Measurements from ENCODE around the gene CSTA.

Gene CSTA

GRCh38 chr3:122306622-122306953, 18.5 kb upstream of the CSTA start:
- TF ChIP-seq ZBTB7A (IDR thresholded peaks at IDR 0.05; ENCODE audit: low read depth) (no peak), CREB1 (IDR thresholded peaks at IDR 0.05; ENCODE audit: low read depth) (no peak), EP300 (IDR thresholded peaks at IDR 0.05; ENCODE audit: borderline replicate concordance) (no peak), USF1 (IDR thresholded peaks at IDR 0.05) (no peak), TEAD4 (IDR thresholded peaks at IDR 0.05) (no peak), CEBPB (IDR thresholded peaks at IDR 0.05) (no peak), NFIC (IDR thresholded peaks at IDR 0.05) (no peak)

- TF ChIP-seq, protein P1, sequence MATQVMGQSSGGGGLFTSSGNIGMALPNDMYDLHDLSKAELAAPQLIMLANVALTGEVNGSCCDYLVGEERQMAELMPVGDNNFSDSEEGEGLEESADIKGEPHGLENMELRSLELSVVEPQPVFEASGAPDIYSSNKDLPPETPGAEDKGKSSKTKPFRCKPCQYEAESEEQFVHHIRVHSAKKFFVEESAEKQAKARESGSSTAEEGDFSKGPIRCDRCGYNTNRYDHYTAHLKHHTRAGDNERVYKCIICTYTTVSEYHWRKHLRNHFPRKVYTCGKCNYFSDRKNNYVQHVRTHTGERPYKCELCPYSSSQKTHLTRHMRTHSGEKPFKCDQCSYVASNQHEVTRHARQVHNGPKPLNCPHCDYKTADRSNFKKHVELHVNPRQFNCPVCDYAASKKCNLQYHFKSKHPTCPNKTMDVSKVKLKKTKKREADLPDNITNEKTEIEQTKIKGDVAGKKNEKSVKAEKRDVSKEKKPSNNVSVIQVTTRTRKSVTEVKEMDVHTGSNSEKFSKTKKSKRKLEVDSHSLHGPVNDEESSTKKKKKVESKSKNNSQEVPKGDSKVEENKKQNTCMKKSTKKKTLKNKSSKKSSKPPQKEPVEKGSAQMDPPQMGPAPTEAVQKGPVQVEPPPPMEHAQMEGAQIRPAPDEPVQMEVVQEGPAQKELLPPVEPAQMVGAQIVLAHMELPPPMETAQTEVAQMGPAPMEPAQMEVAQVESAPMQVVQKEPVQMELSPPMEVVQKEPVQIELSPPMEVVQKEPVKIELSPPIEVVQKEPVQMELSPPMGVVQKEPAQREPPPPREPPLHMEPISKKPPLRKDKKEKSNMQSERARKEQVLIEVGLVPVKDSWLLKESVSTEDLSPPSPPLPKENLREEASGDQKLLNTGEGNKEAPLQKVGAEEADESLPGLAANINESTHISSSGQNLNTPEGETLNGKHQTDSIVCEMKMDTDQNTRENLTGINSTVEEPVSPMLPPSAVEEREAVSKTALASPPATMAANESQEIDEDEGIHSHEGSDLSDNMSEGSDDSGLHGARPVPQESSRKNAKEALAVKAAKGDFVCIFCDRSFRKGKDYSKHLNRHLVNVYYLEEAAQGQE (IDR thresholded peaks at IDR 0.05; ENCODE audit: low read depth) = no peak
- TF ChIP-seq EGR1 (IDR thresholded peaks at IDR 0.05) = no peak
These were observed 17.9 kb upstream of the CSTA start for GRCh38 chr3:122307094-122307687.

- TF ChIP-seq TCF12 (IDR thresholded peaks at IDR 0.05; ENCODE audit: low read depth) (no peak), EP300 (IDR thresholded peaks at IDR 0.05; ENCODE audit: borderline replicate concordance) (no peak), ZBTB7A (IDR thresholded peaks at IDR 0.05; ENCODE audit: low read depth) (no peak), CREB1 (IDR thresholded peaks at IDR 0.05; ENCODE audit: low read depth) (no peak), TEAD4 (IDR thresholded peaks at IDR 0.05) (no peak), TAF1 (IDR thresholded peaks at IDR 0.05; ENCODE audit: low read depth) (no peak)
- TF ChIP-seq, protein P2, sequence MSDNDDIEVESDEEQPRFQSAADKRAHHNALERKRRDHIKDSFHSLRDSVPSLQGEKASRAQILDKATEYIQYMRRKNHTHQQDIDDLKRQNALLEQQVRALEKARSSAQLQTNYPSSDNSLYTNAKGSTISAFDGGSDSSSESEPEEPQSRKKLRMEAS (IDR thresholded peaks at IDR 0.05) = no peak
These were observed 17.1 kb upstream of the CSTA start for GRCh38 chr3:122307976-122308375.

DNA sequence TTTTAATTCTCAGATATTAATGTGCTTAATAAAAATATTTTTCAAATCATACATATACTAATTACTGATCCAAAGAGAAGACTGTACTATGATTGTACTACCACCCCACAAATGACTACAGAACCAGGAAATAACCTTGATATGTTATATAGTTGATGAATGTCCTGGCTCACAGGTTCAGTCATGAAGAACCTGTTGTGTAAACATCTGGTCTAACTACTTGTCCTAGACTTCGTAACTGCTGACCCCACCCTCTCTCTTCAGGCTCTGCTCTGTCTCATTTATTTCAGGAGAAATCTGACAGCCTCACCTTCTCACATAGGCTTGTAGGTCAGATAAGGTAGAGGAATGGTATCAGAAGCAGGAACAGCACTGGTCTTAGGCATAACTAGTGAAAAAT, 14.7 kb upstream of the CSTA start:
- no peak for TF ChIP-seq TAF1 (IDR thresholded peaks at IDR 0.05; ENCODE audit: low read depth)
- TF ChIP-seq, protein P1 (IDR thresholded peaks at IDR 0.05; ENCODE audit: low read depth) = no peak
- TF ChIP-seq TCF12 (IDR thresholded peaks at IDR 0.05; ENCODE audit: low read depth) = no peak
- no peak for TF ChIP-seq YY1 (IDR thresholded peaks at IDR 0.05; ENCODE audit: low read depth)
- TF ChIP-seq RAD21 (IDR thresholded peaks at IDR 0.05; ENCODE audit: low read depth) = no peak

DNA sequence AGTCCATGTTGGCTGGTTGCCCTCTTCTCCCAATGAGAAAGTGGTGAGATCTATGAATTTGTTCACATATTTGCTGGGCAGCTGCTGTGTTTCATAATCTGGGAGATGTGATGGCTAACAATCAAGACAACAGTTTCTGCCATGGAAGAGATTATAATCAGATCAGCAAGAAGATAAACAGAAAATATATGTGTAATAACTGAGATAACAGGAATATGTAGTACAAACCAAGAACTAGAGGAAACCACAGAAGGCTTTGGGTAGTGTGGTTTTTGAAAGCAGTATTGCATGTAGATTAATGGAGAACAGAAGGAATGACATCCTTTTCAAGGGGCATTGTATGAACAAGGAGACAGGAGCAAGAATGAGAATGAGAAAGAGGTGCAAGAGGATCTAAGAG, 12.2 kb upstream of the CSTA start:
- TF ChIP-seq TEAD4 (IDR thresholded peaks at IDR 0.05) (no peak), NFIC (IDR thresholded peaks at IDR 0.05) (no peak), CEBPB (IDR thresholded peaks at IDR 0.05) (no peak), USF1 (IDR thresholded peaks at IDR 0.05) (no peak), EGR1 (IDR thresholded peaks at IDR 0.05) (no peak), EP300 (IDR thresholded peaks at IDR 0.05; ENCODE audit: borderline replicate concordance) (no peak), FOXM1 (IDR thresholded peaks at IDR 0.05; ENCODE audit: borderline replicate concordance, low read depth) (no peak), TCF12 (IDR thresholded peaks at IDR 0.05; ENCODE audit: low read depth) (no peak), CREB1 (IDR thresholded peaks at IDR 0.05; ENCODE audit: low read depth) (no peak), ZBTB7A (IDR thresholded peaks at IDR 0.05; ENCODE audit: low read depth) (no peak), TAF1 (IDR thresholded peaks at IDR 0.05; ENCODE audit: low read depth) (no peak), YY1 (IDR thresholded peaks at IDR 0.05; ENCODE audit: low read depth) (no peak)
- TF ChIP-seq, protein P1 (IDR thresholded peaks at IDR 0.05; ENCODE audit: low read depth) = no peak
- TF ChIP-seq, protein P2 (IDR thresholded peaks at IDR 0.05) = no peak

Measured in Ishikawa (cell line).